ENCODE results near the gene ANKRD33B. TPM values are rescaled to one million over a fixed set of nuclear protein-coding genes. Genes with fewer than 3 reads are reported as not detected.

ANKRD33B gene
- total RNA-seq, 2 experiments from 2014 or later = 6.8 to 13.8 TPM

DNA sequence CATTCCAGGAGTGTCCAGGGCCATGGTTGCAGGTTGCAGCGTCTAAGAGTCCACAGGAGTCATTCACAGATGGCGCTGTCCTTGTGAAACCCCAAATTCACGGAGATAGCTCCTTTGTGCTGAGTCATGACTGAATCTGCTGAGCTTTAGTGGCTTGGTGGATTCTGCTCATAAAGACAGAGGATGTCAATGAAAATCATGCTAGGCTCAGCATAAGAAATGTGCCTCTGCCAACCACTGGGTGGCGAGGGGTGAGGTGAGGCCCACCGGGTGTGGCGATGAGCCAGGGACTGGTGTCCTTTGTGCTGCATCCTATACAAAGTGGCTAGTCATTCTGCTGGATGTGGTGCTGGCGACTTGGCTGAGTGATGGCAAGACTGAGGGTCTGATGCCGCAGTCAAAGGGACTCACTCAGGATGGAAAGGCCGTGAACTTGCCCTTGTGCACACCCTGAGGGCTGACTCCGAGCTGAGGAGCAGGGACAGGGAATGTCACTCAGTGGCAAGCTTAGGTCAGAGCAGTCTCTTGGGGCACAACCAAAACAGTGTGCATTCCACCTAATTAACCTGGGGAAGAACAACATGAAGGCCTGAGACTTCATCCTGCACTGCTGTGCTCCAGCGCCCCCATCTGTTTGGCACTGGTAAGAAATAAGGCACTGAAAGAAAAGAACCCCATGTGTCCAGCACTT, 125.7 kb downstream of the ANKRD33B start:
- Mint-ChIP-seq H3K27me3 (no peaks in the 10 kb centered on the region), H3K27ac (no peak overlapping the region), H3K36me3 (peaks cover 6% of the 10 kb centered on the region), H3K4me1 (peaks cover 12% of the 10 kb centered on the region), H3K4me3 (no peak overlapping the region), H3K9me3 (ENCODE audit: low read depth) (no peaks in the 10 kb centered on the region)
- peak; percentile 58 for ATAC-seq
- DNase-seq = peak; percentile 58
- CTCF ChIA-PET = interaction anchor here (0.5 to 3.1 kb wide), 13 partner anchors 8 to 444 kb away, joined by 3 to 29 read pairs (median 4); no protein-coding TSS in a partner anchor

- Mint-ChIP-seq H3K4me1 (peaks cover 7% of the 10 kb centered on the region), H3K4me3 (no peak overlapping the region), H3K27me3 (no peaks in the 10 kb centered on the region), H3K27ac (no peak overlapping the region), H3K9me3 (ENCODE audit: low read depth) (no peaks in the 10 kb centered on the region), H3K36me3 (peaks cover 6% of the 10 kb centered on the region)
- ATAC-seq (no peak), DNase-seq (no peak)
- CTCF ChIA-PET = interaction anchor here (0.5 to 3.1 kb wide), 7 partner anchors 10 to 445 kb away, joined by 3 to 29 read pairs (median 4); no protein-coding TSS in a partner anchor
Observed at GRCh38 chr5:10690460-10691440, 126.9 kb downstream of the ANKRD33B start.

DNA sequence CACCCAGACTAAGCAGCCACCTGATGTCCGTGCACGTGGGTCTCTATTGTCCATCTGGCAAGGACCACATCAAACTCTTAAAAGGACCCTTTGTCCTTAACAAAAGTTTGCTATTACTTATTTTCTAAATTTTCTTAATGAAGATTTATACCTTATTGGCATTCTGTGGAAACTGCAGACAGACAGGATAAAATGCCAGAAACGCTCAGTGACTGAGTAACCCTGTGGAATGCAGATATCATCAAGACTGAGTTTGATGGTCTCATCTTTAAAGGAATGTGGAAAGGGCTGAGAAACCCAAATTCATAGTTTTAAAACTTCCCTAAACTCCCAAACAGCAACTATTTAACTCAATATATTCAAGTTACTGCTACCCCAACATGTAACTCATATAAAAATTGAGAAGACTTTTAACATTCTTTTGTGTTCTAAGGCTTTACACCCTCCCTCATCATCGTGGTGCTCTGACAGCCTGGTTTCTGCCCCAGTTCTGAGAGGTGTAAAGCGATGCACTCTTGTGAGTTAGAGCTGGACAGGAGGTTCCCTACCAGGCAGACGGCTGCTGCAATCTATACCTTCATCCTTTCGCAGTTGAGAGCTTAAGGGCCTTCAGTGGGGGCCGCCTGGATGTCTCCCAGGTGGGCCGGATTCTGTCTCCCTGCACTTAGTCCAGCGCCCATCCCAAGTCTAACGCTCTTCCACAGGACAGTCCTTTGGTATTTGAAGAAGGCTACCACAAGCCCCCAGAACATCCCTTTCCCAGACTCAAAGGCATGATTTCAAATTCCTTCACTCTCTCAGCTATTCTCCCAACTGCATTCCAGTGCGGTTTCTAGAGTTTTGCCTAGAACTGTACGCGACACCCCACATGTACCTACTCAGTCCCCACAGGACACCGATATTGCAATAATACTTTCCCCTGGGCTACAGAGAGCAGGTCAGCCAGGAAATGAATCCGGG, 128.2 kb downstream of the ANKRD33B start:
- Mint-ChIP-seq H3K4me3 (no peak overlapping the region), H3K36me3 (peaks cover 5% of the 10 kb centered on the region), H3K9me3 (ENCODE audit: low read depth) (no peaks in the 10 kb centered on the region), H3K4me1 (peaks cover 9% of the 10 kb centered on the region), H3K27me3 (no peaks in the 10 kb centered on the region), H3K27ac (no peak overlapping the region)
- CTCF ChIA-PET = interaction anchor here (1.9 to 3.1 kb wide), 2 partner anchors 10 to 239 kb away, joined by 8 to 29 read pairs; no protein-coding TSS in a partner anchor
- DNase-seq (no peak), ATAC-seq (no peak)

DNA sequence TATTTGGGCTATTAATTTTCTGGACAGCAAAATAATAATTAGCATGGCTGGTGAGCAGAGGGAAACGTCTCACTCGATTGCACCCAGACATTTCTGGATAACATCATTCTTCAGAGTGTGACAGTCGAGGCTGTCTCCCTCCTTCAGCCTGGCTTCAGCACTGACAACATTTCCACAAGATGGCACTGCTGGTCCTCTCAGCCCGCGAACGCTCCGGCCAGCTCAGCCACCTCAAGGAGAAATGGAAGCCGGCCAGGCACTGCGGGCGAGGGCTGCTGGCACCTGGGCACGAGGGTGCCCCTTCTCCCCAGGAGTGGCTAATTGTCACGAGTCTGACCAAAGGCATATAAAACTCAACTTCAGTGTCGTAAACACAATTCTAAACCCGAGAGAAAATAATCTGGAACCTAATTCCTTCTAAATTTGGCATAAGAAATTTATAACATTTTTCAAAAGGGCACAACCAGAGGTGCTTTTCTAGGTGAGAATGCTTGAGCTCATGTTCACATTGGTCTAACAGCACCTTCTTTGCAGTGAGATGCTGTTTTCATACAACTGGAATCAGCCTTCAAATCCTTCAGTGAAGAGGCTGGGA, 131.3 kb downstream of the ANKRD33B start:
- DNase-seq = no peak

DNA sequence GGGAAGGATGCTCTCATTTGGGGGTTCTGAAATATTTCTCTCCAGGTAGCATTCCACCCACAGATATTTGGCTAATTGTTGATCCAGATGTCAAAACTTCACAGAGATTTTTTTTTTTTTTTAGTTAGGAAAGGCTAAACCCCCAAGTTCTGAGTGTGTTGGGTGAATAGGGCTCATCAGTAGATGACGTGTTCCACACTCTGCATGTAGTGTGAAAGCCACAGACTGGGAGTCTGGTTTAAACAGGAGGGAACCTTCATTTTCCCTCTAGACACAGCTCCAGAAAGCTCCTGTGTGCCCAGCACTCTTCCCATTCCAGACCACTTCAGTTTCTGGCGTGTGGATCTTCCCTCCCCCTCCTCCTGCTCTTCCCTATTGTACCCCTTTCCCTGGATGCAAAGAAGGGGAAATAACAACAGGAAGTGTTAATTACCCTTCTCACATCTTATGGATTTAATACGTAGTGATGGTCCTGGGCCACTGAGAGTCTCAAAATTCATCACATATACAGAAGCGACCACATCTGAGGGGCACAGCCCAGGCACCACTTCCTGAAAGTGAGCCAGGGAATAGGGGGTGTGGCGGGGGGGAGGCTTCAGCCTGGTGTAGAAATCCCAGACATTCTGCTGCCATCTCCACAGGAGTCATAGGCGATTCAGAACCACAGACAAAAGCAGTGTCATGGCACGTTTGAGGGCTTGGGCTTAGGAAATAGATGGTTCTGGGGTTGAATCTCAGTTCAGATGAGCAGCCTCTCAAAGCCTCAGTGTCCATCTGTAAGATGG, 132.1 kb downstream of the ANKRD33B start:
- Mint-ChIP-seq H3K4me1 (peaks cover 11% of the 10 kb centered on the region), H3K27ac (no peak overlapping the region), H3K9me3 (ENCODE audit: low read depth) (no peaks in the 10 kb centered on the region), H3K36me3 (no peaks in the 10 kb centered on the region), H3K27me3 (no peaks in the 10 kb centered on the region), H3K4me3 (no peak overlapping the region)
- CTCF ChIA-PET = interaction anchor here (1.2 kb wide), 1 partner anchor 61 kb away, joined by 3 read pairs; no protein-coding TSS in a partner anchor
- no peak for ATAC-seq
- DNase-seq = no peak

More for the DNA sequence above, 131.3 kb downstream of the ANKRD33B start:
- no peaks in the 10 kb centered on the region for H3K9me3 Mint-ChIP-seq (ENCODE audit: low read depth)
- ATAC-seq = no peak
- CTCF ChIA-PET = interaction anchor here (1.2 kb wide), 1 partner anchor 60 kb away, joined by 3 read pairs; no protein-coding TSS in a partner anchor
- no peaks in the 10 kb centered on the region for H3K27me3 Mint-ChIP-seq
- no peaks in the 10 kb centered on the region for H3K36me3 Mint-ChIP-seq
- H3K4me3 Mint-ChIP-seq = no peak overlapping the region
- peaks cover 9% of the 10 kb centered on the region for H3K4me1 Mint-ChIP-seq
- H3K27ac Mint-ChIP-seq = no peak overlapping the region

DNA sequence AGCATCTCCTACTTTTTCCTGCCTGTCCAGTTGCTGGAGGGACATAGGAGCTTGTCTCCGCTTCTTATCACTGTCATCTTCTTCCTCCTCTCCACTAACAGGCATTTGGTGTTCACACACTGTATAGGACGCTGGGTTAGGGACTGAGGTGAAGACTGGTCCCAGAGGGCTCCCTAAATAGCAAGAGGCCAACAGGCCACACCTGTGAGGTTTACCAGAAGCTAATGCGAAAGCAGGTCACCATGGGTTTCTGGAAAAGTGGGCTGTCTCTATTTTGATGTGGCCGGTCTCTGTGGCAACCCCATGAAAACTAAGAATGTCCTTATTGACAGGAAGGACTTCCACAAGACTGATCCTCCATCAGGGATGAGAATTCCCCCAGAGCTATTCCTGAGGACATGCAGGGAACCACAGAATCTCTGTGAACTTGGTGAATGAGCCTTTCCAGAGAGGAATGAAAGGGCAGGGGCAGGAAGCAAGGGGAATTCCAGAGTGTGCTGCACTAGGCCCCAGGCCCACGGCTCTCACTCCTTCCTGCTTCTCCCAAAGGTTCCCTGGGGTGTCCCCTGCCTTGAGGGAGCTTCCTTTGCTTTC, 135.5 kb downstream of the ANKRD33B start:
- peaks cover 22% of the 10 kb centered on the region for H3K4me1 Mint-ChIP-seq
- no peaks in the 10 kb centered on the region for H3K27me3 Mint-ChIP-seq
- H3K9me3 Mint-ChIP-seq (ENCODE audit: low read depth) = no peaks in the 10 kb centered on the region
- DNase-seq (no peak), ATAC-seq (no peak)
- no peaks in the 10 kb centered on the region for H3K36me3 Mint-ChIP-seq
- no peak overlapping the region for H3K4me3 Mint-ChIP-seq
- H3K27ac Mint-ChIP-seq = no peak overlapping the region
- CTCF ChIA-PET = interaction anchor here (1.3 kb wide), 1 partner anchor 10 kb away, joined by 4 read pairs; no protein-coding TSS in a partner anchor

DNA sequence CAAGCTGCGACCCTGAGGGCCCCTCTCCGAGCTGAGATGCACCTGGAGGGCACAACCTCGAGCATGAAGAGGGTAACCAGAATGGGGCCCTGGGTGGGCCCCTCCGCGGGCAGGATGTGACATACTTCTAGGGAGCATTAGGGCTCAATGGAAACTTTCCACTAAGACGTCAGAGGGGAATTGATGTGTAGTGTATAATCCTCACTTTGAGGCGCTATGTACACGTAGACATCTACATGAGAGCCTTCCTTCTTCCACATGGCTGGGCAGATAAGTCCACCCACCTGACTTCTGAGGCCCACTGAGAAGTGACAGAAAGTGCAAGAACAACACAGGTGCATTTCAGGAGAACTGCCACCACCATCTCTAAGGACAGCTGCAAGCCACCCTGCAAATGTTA, 136.1 kb downstream of the ANKRD33B start:
- no peak for DNase-seq
- Mint-ChIP-seq H3K27ac (no peak overlapping the region), H3K4me3 (no peak overlapping the region), H3K4me1 (peaks cover 28% of the 10 kb centered on the region), H3K27me3 (no peaks in the 10 kb centered on the region), H3K36me3 (no peaks in the 10 kb centered on the region), H3K9me3 (ENCODE audit: low read depth) (no peaks in the 10 kb centered on the region)
- no peak for ATAC-seq
- CTCF ChIA-PET = interaction anchor here (1.3 kb wide), 1 partner anchor 11 kb away, joined by 4 read pairs; no protein-coding TSS in a partner anchor

DNA sequence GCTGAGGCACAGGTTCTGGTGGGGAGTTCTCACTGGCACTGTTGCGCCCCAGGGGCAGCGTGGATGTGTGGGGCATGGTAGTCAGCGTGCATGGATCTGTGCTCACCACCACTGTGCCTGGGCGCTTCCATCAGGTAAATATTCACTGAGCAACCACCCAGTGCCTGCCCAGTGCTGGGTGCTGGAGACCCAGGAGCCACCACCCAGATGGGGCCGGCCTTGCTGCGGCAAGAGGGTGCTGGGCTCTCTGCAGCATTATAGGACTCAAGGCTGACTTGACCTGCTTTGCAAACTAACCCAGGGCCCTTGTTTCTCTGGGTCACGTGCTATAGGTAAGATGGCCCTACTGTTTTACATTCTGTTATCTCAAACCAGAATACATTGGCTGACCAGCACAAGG, 136.6 kb downstream of the ANKRD33B start:
- Mint-ChIP-seq H3K27ac (no peak overlapping the region), H3K27me3 (no peaks in the 10 kb centered on the region), H3K9me3 (ENCODE audit: low read depth) (no peaks in the 10 kb centered on the region), H3K4me1 (peaks cover 31% of the 10 kb centered on the region), H3K4me3 (no peak overlapping the region), H3K36me3 (no peaks in the 10 kb centered on the region)
- DNase-seq (no peak), ATAC-seq (no peak)
- CTCF ChIA-PET = interaction anchor here (0.7 kb wide), 1 partner anchor 21 kb away, joined by 3 read pairs; no protein-coding TSS in a partner anchor

DNA sequence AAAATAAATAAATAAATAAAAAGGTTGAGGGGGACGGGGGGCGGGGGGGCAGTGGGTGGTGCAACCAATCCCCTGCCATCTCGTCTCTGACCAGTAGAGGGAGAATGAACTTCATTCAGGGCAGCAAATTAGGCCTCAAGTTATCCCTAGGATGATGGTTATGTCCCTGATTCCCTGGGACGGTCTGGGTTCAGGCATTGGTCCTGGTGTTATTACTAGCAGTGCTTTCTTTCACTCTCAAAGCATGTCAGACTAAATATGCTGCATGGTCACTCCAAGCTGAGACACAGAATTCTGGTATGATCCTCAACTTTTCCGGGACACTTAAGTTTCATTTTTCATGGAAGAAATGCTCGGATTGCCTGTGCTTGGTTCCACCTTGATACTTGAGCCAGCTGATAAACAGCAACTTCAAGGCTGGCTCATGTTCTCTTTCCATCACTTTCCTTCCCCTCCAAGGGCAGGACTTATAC, 137.7 kb downstream of the ANKRD33B start:
- Mint-ChIP-seq H3K36me3 (no peaks in the 10 kb centered on the region), H3K4me1 (peaks cover 31% of the 10 kb centered on the region), H3K4me3 (no peak overlapping the region), H3K9me3 (ENCODE audit: low read depth) (no peaks in the 10 kb centered on the region), H3K27ac (no peak overlapping the region), H3K27me3 (no peaks in the 10 kb centered on the region)
- DNase-seq = no peak
- CTCF ChIA-PET = interaction anchor here (1.0 to 2.4 kb wide), 5 partner anchors 11 to 248 kb away, joined by 3 to 8 read pairs (median 5); no protein-coding TSS in a partner anchor
- no peak for ATAC-seq

DNA sequence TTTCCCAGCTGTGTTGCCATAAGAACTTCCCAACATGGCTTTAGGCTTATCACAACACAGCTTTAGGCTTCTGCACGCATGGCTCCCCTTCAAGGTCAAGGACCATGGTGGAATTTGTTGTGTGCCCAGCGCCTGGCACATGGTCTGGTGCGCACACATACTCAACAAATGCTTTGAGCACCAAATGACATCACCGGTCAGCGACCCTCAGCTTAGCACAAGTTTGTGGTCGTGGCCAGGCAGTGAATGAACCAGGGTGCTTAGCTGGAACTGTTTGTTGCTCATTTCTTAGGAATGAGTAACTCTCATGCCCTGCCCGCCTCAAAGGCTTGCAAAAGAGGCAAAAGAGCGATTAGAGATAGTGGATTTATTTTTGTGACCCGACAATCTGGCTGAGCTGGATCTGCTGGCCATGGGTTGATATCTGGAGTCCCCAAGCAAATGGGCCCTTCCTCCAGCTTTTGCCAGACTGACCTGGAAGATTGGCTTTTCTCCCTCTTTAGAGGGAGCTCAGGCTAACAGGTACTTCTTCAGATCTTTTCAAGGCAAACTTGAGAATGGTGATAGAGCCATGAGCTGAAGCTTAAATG, 138.3 kb downstream of the ANKRD33B start:
- no peak for DNase-seq
- CTCF ChIA-PET = interaction anchor here (1.0 to 2.4 kb wide), 6 partner anchors 11 to 249 kb away, joined by 3 to 8 read pairs (median 5); no protein-coding TSS in a partner anchor
- peaks cover 31% of the 10 kb centered on the region for H3K4me1 Mint-ChIP-seq

More for the DNA sequence above, 138.3 kb downstream of the ANKRD33B start:
- H3K9me3 Mint-ChIP-seq (ENCODE audit: low read depth) = no peaks in the 10 kb centered on the region
- H3K27ac Mint-ChIP-seq = no peak overlapping the region
- H3K36me3 Mint-ChIP-seq = no peaks in the 10 kb centered on the region
- H3K4me3 Mint-ChIP-seq = no peak overlapping the region
- no peak for ATAC-seq
- no peaks in the 10 kb centered on the region for H3K27me3 Mint-ChIP-seq

All from activated CD8-positive, alpha-beta memory T cell treated with anti-CD3 and anti-CD28 coated beads, Interleukin-2, amount 10 ng/mL, durations not matched to agents 7 days and 5 days (primary cell).